NCI-H146 treated with DMSO at 0.1 percent for 48 hours (cell line): Measurements from ENCODE around the gene DNAH11.
A peak's percentile ranks its signal among the peaks of the same experiment; 100 is the strongest.
"Not testable (repeated sequence)": the region's sequence is repeated elsewhere in the genome, so short reads cannot be mapped to it uniquely, and the experiment has no call there.

Experiments
- DNase-seq: peaks from one replicate; lab custom pipeline; 2025; ENCODE audit not compliant: unreplicated experiment; lab: John Stamatoyannopoulos, UW

The DNAH11 gene

GRCh38 chr7:21766218-21766617, 223.4 kb downstream of the DNAH11 start:
- no peak for DNase-seq

- peak; percentile 84 for DNase-seq
Observed at GRCh38 chr7:21767300-21767900, 224.6 kb downstream of the DNAH11 start.

GRCh38 chr7:21768279-21768678, 225.4 kb downstream of the DNAH11 start:
- no peak for DNase-seq

- DNase-seq = no peak
Observed at GRCh38 chr7:21771266-21771665, 228.4 kb downstream of the DNAH11 start.

GRCh38 chr7:21771906-21772610, 229.2 kb downstream of the DNAH11 start:
- peak; percentile 64 for DNase-seq

GRCh38 chr7:21773326-21773725, 230.5 kb downstream of the DNAH11 start:
- DNase-seq = no peak

GRCh38 chr7:21777921-21778320, 235.1 kb downstream of the DNAH11 start:
- DNase-seq = no peak

- DNase-seq = no peak
Observed at GRCh38 chr7:21778953-21779352, 236.1 kb downstream of the DNAH11 start.

GRCh38 chr7:21782996-21783395, 240.2 kb downstream of the DNAH11 start:
- DNase-seq = peak; percentile 43

GRCh38 chr7:21784989-21785388, 242.2 kb downstream of the DNAH11 start:
- DNase-seq = no peak

- DNase-seq = no peak
Observed at GRCh38 chr7:21805791-21806190, 263.0 kb downstream of the DNAH11 start.

GRCh38 chr7:21806388-21806787, 263.5 kb downstream of the DNAH11 start:
- DNase-seq = no peak

GRCh38 chr7:21819048-21819447, 276.2 kb downstream of the DNAH11 start:
- no peak for DNase-seq

- DNase-seq = no peak
Observed at GRCh38 chr7:21828841-21829240, 286.0 kb downstream of the DNAH11 start.

GRCh38 chr7:21829731-21830130, 286.9 kb downstream of the DNAH11 start:
- no peak for DNase-seq

- no peak for DNase-seq
Observed at GRCh38 chr7:21844742-21845141, 301.9 kb downstream of the DNAH11 start.

GRCh38 chr7:21850531-21851285, 307.9 kb downstream of the DNAH11 start:
- no peak for DNase-seq

GRCh38 chr7:21851559-21851967, 308.7 kb downstream of the DNAH11 start:
- no peak for DNase-seq

- not testable (repeated sequence) for DNase-seq
Observed at GRCh38 chr7:21865631-21866204, 322.9 kb downstream of the DNAH11 start.

GRCh38 chr7:21866731-21867130, 323.9 kb downstream of the DNAH11 start:
- no peak for DNase-seq

- DNase-seq = no peak
Observed at GRCh38 chr7:21867226-21867625, 324.4 kb downstream of the DNAH11 start.
